HCT116 (cell line): ENCODE results near the gene ERP29. TPM values are rescaled to one million over a fixed set of nuclear protein-coding genes. Genes with fewer than 3 reads are reported as not detected.

ENCODE experiments used
- ATAC-seq: fragments of 200-7000 bp; cut with Tn5 transposase; 2 replicates; pipeline ENCODE4 v1.9.1; 2020; ENCODE audit warnings: mild to moderate bottlenecking, moderate library complexity
- BruUV-seq: library from RNA; stranded (reverse); fragments of 400-500 nt; replicated peaks from 2 replicates; lab custom pipeline; 2021; lab: Mats Ljungman, UMichigan
- CTCF ChIA-PET: fragments of 300-600 bp; sonication (Branson Sonifier 250); formaldehyde crosslinking; loops from one replicate; lab custom pipeline; 2021; ENCODE audit warnings: antibody characterized with exemption; lab: Charles Lee
- POLR2A ChIA-PET: fragments of 300-600, 350-600 bp; sonication (Branson Sonifier 250); formaldehyde crosslinking; loops from one replicate; lab custom pipeline; 2021; ENCODE audit warnings: antibody characterized with exemption; lab: Charles Lee
- RAD21 ChIA-PET, 2 experiments: fragments of 300-600 bp; sonication (Branson Sonifier 250); formaldehyde crosslinking; loops; one replicate each; lab custom pipeline; 2023; ENCODE audit warnings: low total read pairs in 2 of 2; ENCODE audit not compliant: uncharacterized antibody in 2 of 2, unreplicated experiment in 2 of 2, low non-redundant PET in 1 of 2; lab: Charles Lee
- DNase-seq: peaks from one replicate; pipeline ENCODE4 v3.0.0-alpha.2; 2010; ENCODE audit warnings: low read depth, low spot score
- H2AFZ ChIP-seq: fragments of 200-600 bp; shearing (Covaris generic), sonication (generic); 2 replicates; pipeline ENCODE4 v1.6.1; 2017; ENCODE audit warnings: low read depth, mixed run types, mixed read lengths, antibody characterized with exemption, low read length; ENCODE audit not compliant: poor library complexity, severe bottlenecking
- H3K27ac ChIP-seq: 2 replicates; pipeline ENCODE4 v1.5.1; 2012; ENCODE audit warnings: low read depth, low read length
- H3K27me3 ChIP-seq: fragments of 200-600 bp; sonication (generic); 2 replicates; pipeline ENCODE4 v1.6.1; 2016; ENCODE audit warnings: mixed run types, low read length, mixed read lengths; ENCODE audit not compliant: insufficient read depth
- H3K36me3 ChIP-seq, 2 experiments: fragments of 200-500 bp in 1 of 2; fragments of 200-600 bp in 1 of 2; sonication (Bioruptor generic) in 1 of 2; sonication (generic) in 1 of 2; 2 replicates each; pipeline versions ENCODE4 v1.5.1 to v1.6.1; 2014 to 2016; ENCODE audit warnings: low read length in 2 of 2, inconsistent platforms in 1 of 2, mixed read lengths in 1 of 2, mixed run types in 1 of 2; ENCODE audit not compliant: insufficient read depth in 2 of 2, control insufficient read depth in 1 of 2
- H3K4me1 ChIP-seq, 2 experiments: fragments of 200-600 bp in 1 of 2; sonication (generic) in 1 of 2; 2 replicates each; pipeline versions ENCODE4 v1.5.1 to v1.6.1; 2012 to 2017; ENCODE audit warnings: low read length in 2 of 2, inconsistent platforms in 1 of 2, mild to moderate bottlenecking in 1 of 2, mixed read lengths in 1 of 2, mixed run types in 1 of 2, moderate library complexity in 1 of 2; ENCODE audit not compliant: insufficient read depth in 2 of 2, control insufficient read depth in 1 of 2
- H3K4me2 ChIP-seq: fragments of 200-600 bp; sonication (generic); 2 replicates; pipeline ENCODE4 v1.6.1; 2017; ENCODE audit warnings: mixed run types, low read length, mixed read lengths
- H3K4me3 ChIP-seq, 2 experiments: fragments of 200-600 bp in 1 of 2; sonication (generic) in 1 of 2; replicated peaks in 1 of 2; 2 replicates each; pipeline ENCODE4 v1.5.1; 2011 to 2016; ENCODE audit warnings: low read length in 2 of 2, control low read depth in 1 of 2, low read depth in 1 of 2, mild to moderate bottlenecking in 1 of 2, mixed read lengths in 1 of 2, mixed run types in 1 of 2
- H3K79me2 ChIP-seq: fragments of 200-600 bp; sonication (generic); 2 replicates; pipeline ENCODE4 v1.6.1; 2017; ENCODE audit warnings: mild to moderate bottlenecking, mixed run types, low read length, moderate library complexity, mixed read lengths; ENCODE audit not compliant: insufficient read depth
- H3K9ac ChIP-seq: fragments of 200-600 bp; sonication (generic); 2 replicates; pipeline ENCODE4 v1.6.1; 2016; ENCODE audit warnings: low read length, mixed read lengths
- H3K9me2 ChIP-seq: fragments of 200-600 bp; sonication (generic), shearing (Covaris generic); 2 replicates; pipeline ENCODE4 v1.6.1; 2017; ENCODE audit warnings: mixed run types, mild to moderate bottlenecking, moderate library complexity; ENCODE audit not compliant: insufficient read depth
- H3K9me3 ChIP-seq, 2 experiments: fragments of 200-500 bp in 1 of 2; fragments of 200-600 bp in 1 of 2; sonication (Bioruptor generic) in 1 of 2; sonication (generic) in 1 of 2; 2 replicates each; pipeline ENCODE4 v1.6.1; 2014 to 2017; ENCODE audit warnings: low read length in 2 of 2, mixed read lengths in 2 of 2, inconsistent platforms in 1 of 2, low read depth in 1 of 2, mild to moderate bottlenecking in 1 of 2, mixed run types in 1 of 2, moderate library complexity in 1 of 2; ENCODE audit not compliant: control insufficient read depth in 1 of 2, insufficient read depth in 1 of 2
- H4K20me1 ChIP-seq: fragments of 200-600 bp; sonication (generic), shearing (Covaris generic); 2 replicates; pipeline ENCODE4 v1.6.1; 2017; ENCODE audit warnings: mixed run types, mild to moderate bottlenecking, moderate library complexity; ENCODE audit not compliant: insufficient read depth
- ATF3 ChIP-seq: IDR thresholded peaks from 2 replicates; pipeline ENCODE4 v1.6.1; 2012
- CBX3 ChIP-seq: IDR thresholded peaks from 2 replicates; pipeline ENCODE4 v1.6.1; 2012; ENCODE audit warnings: low read depth
- CEBPB ChIP-seq: IDR thresholded peaks from 2 replicates; pipeline ENCODE4 v1.6.1; 2012; ENCODE audit warnings: low read depth
- EGR1 ChIP-seq: IDR thresholded peaks from 2 replicates; pipeline ENCODE4 v1.6.1; 2012; ENCODE audit warnings: low read depth
- ELF1 ChIP-seq: IDR thresholded peaks from 2 replicates; pipeline ENCODE4 v1.6.1; 2012; ENCODE audit warnings: low read depth, borderline replicate concordance
- EZH2 ChIP-seq: fragments of 200-600 bp; sonication (generic); IDR thresholded peaks from 2 replicates; pipeline ENCODE4 v1.6.1; 2017; ENCODE audit warnings: antibody characterized with exemption, mixed run types
- EZH2phosphoT487 ChIP-seq: fragments of 200-600 bp; IDR thresholded peaks from 2 replicates; pipeline ENCODE4 v1.6.1; 2018; ENCODE audit warnings: antibody characterized with exemption, borderline replicate concordance
- FOSL1 ChIP-seq: IDR thresholded peaks from 2 replicates; pipeline ENCODE4 v1.6.1; 2012; ENCODE audit warnings: low read depth
- JUND ChIP-seq: IDR thresholded peaks from 2 replicates; pipeline ENCODE4 v1.6.1; 2012
- MAX ChIP-seq: IDR thresholded peaks from 2 replicates; pipeline ENCODE4 v1.6.1; 2012
- POLR2A ChIP-seq: IDR thresholded peaks from 2 replicates; pipeline ENCODE4 v1.7.0; 2011; ENCODE audit warnings: borderline replicate concordance; ENCODE audit not compliant: insufficient read depth, insufficient read length; ENCODE audit errors: extremely low read depth
- RAD21 ChIP-seq: IDR thresholded peaks from 2 replicates; pipeline ENCODE4 v1.6.1; 2012; ENCODE audit warnings: low read depth, mild to moderate bottlenecking
- REST ChIP-seq: IDR thresholded peaks from 2 replicates; pipeline ENCODE4 v1.6.1; 2012; ENCODE audit warnings: low read depth
- SP1 ChIP-seq: IDR thresholded peaks from 2 replicates; pipeline ENCODE4 v1.6.1; 2012; ENCODE audit warnings: low read depth
- SRF ChIP-seq: IDR thresholded peaks from 2 replicates; pipeline ENCODE4 v1.6.1; 2012; ENCODE audit warnings: low read depth
- TCF7L2 ChIP-seq: IDR thresholded peaks from 2 replicates; pipeline ENCODE4 v1.7.0; 2011; ENCODE audit warnings: borderline replicate concordance, inconsistent platforms; ENCODE audit not compliant: insufficient read depth, insufficient read length; ENCODE audit errors: extremely low read depth
- YY1 ChIP-seq: IDR thresholded peaks from 2 replicates; pipeline ENCODE4 v1.6.1; 2011; ENCODE audit warnings: low read length, low read depth, moderate library complexity, mild to moderate bottlenecking; ENCODE audit not compliant: insufficient replicate concordance; ENCODE audit errors: extremely low read depth
- ZBTB33 ChIP-seq: IDR thresholded peaks from 2 replicates; pipeline ENCODE4 v1.6.1; 2011; ENCODE audit warnings: mild to moderate bottlenecking, low read length, moderate library complexity; ENCODE audit not compliant: insufficient replicate concordance; ENCODE audit errors: extremely low read depth
- ZNF274 ChIP-seq: fragments of 200-500 bp; sonication (Bioruptor generic); IDR thresholded peaks from 2 replicates; pipeline ENCODE4 v1.6.1; 2014; ENCODE audit warnings: mild to moderate bottlenecking, low read depth, low read length, inconsistent platforms
- intact Hi-C: fragments of 100-400 bp; cut with micrococcal nuclease; formaldehyde crosslinking; loops from 2 replicates; pipeline ENCODE4 v1.10.0; 2022
- total RNA-seq: library from RNA; stranded (reverse); gene quantifications from one replicate; pipeline ENCODE4 v1.2.1, GENCODE V29; 2021; ENCODE audit not compliant: unreplicated experiment

ERP29 gene
- total RNA-seq, 1 experiment from 2014 or later, result 130 TPM

GRCh38 chr12:112013601-112014402, 576 bp downstream of the ERP29 start (continued):
- TF ChIP-seq ZBTB33 (no peak), POLR2A (peak; percentile 66)

GRCh38 chr12:112015938-112016337, 2.7 kb downstream of the ERP29 start:
- CTCF ChIA-PET, result no interaction called here
- BruUV-seq, result no TSS peak
- TF ChIP-seq EZH2, result no peak
- TF ChIP-seq EGR1, result no peak
- TF ChIP-seq SRF, result no peak
- no peak for TF ChIP-seq REST
- TF ChIP-seq ZNF274, result no peak
- TF ChIP-seq SP1, result no peak
- TF ChIP-seq YY1, result no peak
- no peak for TF ChIP-seq TCF7L2
- TF ChIP-seq EZH2phosphoT487, result no peak
- no peak for TF ChIP-seq CBX3
- no peak for TF ChIP-seq CEBPB
- no peak for TF ChIP-seq JUND
- no peak for TF ChIP-seq ATF3
- TF ChIP-seq RAD21, result no peak
- no peak for TF ChIP-seq MAX
- no peak for TF ChIP-seq ELF1
- no peak for TF ChIP-seq FOSL1

More at GRCh38 chr12:112015938-112016337, 2.7 kb downstream of the ERP29 start:
- H3K79me2 ChIP-seq, result peaks cover 90% of the 10 kb centered on the region
- no peak overlapping the region for H2AFZ ChIP-seq
- H3K4me2 ChIP-seq, result no peak overlapping the region
- peaks cover 6% of the 10 kb centered on the region; the same call in 1 of the 2 replicates for H4K20me1 ChIP-seq
- POLR2A ChIA-PET, result no interaction called here
- H3K4me3 ChIP-seq, result no peak overlapping the region
- RAD21 ChIA-PET, result no interaction called here
- no peak overlapping the region for H3K9ac ChIP-seq
- H3K9me3 ChIP-seq, result no peaks in the 10 kb centered on the region
- intact Hi-C loops, result no loop called here
- ATAC-seq, result no peak
- no peak for DNase-seq
- H3K9me2 ChIP-seq, result no peaks in the 10 kb centered on the region
- H3K27ac ChIP-seq, result no peak overlapping the region
- H3K36me3 ChIP-seq, result peaks cover 18 to 31% of the 10 kb centered on the region in 2 experiments; a peak in 3 of 4 replicates
- H3K27me3 ChIP-seq, result no peaks in the 10 kb centered on the region
- peaks cover 9 to 21% of the 10 kb centered on the region in 2 experiments for H3K4me1 ChIP-seq
